HUDEP-2 (cell line): ENCODE data around the gene RBM25.

Experiments
- DNase-seq, 76 experiments: peaks; one replicate each; lab custom pipeline; 2025; ENCODE audit not compliant: unreplicated experiment in 76 of 76; lab: John Stamatoyannopoulos, UW

Gene RBM25

DNA sequence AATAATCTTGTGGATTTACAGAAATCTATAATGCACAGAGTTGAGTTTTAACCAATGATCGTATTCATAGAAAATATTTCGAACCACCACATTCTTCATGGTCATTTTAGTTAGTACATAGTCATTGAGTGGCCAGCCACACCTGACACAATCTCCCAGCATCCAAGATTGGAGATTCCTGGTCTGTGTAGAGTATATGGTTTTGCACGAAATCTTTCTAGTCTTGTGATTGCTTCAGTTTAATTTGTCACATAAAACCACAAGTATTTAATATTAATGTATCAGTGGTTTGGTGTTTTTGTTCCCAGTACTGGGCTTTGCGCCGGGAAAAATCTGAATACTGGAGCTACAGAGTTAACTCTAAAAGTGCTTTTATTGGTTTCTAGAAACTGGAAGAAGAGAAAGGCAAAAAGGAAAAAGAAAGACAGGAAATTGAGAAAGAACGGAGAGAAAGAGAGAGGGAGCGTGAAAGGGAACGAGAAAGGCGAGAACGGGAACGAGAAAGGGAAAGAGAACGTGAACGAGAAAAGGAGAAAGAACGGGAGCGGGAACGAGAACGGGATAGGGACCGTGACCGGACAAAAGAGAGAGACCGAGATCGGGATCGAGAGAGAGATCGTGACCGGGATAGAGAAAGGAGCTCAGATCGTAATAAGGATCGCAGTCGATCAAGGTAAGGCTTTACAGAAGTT lies 44.6 kb downstream of the RBM25 start:
- DNase-seq: no peak

DNA sequence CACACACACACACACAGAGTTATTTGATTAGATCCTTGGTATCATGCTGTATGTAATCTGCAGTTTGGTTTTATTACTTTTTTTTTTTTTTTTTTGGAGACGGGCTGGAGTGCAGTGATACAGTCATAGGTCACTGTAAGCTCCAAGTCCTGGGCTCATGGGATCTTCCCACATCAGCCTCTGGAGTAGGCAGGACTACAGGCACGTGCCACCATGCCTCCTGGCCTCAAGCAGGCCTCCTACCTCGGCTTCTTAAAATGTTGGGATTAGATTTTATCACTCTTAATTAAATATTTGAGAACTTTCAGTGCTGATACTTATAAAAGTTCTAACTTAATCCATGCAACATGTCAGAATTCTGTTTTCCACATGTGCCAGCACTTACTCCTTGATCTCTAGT lies 46.7 kb downstream of the RBM25 start:
- no peak for DNase-seq

DNA sequence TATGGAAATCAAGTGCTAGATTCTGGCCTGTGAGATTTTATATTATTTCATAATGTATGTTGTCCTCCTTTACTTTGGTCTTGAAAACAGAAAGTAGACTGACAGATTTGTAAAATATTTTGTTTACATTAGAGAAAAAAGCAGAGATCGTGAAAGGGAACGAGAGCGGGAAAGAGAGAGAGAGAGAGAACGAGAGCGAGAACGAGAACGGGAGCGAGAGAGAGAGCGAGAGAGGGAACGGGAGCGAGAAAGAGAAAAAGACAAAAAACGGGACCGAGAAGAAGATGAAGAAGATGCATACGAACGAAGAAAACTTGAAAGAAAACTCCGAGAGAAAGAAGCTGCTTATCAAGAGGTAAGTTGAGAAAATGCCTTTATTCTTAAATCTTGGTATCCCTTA lies 47.4 kb downstream of the RBM25 start:
- no peak for DNase-seq

DNA sequence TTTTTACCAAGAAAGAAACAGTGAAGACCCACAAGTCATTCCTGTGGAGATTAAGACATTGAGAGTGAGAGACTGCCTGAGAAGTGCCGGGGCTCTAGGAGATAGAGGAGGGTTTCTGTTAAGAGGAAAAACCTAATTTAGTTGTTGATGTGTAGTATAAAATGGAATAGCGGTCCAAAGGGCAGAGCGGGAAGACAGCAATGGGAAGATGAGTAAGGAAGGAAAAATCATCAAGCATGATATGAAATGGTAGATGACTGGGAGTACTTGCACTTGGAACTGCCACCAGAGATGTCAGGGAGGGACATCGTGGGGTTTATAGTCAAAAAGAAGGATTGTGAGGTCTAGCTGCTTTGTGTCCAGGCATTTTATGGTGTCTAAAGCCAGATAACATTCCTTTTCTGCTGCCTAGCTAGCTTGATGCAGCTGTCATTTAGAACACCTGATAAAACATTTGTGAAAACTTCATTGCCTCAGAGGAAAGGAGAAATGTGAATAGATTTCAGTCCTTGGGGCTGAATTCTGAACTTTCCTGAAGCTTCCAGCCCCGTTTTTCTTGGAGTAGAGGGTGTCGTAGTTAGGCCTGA lies 57.8 kb downstream of the RBM25 start:
- DNase-seq: no peak

DNA sequence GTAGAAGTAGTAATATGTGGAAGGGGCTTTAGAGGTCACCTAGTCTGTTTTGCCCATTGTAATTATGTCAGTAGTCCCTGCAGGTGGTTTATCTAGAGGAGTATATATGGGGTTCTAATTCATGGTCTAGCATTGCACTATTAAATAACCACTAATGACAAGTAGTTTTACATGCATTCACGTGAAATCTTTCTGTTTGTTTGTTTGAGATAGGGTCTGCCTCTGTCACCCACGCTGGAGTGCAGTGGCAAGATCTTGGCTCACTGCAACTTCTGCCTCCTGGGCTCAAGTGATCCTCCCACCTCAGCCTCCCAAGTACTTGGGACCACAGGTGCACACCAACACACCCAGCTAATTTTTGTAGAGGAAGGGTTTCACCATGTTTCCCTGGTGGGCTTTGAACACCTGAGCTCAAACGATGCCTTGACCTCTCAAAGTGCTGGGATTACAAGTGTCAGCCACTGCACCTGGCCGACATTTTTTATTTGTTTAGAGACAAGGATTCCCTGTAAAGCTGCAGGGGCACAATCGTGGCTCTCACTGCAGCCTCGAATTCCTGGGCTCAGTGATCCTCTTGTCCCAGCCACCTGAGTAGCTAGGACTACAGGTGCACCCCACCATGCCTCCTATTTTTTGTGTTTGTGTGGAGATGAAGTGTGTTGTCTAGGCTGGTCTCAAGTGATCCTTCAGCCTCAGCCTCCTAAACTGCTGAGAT lies 66.0 kb downstream of the RBM25 start:
- DNase-seq: no peak

DNA sequence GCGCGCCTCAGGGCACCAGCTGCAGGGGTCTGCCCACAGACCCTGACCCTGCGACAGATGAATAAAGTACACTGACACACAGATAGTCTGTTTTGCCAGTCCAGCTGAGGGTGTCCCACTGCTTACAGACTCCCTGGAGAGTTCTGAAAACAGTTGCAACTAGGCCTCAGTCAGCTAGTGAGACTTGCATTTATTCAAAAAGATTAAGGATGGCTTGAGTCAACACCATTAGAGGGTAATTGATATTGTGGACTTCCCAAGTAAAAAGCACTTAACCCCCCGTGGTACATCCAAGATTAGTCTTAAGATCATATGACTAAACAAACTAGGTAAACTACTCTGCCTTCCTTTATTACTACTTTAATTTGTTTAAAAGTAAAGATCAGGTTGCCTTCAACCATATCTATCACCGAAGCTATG lies 66.8 kb downstream of the RBM25 start:
- DNase-seq: no peak

DNA sequence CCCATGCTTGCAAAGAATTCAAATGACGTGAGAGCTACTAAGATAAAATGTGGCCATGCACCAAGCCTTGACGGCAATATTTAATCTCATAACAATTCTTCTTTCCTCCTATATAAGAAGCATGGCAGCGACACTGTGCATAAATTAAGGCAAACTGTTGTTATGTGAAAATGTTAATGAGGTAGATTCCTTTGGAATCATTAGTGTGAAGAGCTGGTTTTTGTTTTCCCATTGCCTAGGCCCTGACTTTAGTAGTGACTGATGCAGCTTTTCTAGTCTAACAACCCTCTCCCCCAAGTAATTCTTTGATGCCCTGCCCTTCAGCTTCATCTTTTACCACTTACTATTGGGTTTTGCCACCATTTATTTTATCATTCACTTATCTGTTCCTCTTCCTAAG lies 67.4 kb downstream of the RBM25 start:
- DNase-seq: no peak

DNA sequence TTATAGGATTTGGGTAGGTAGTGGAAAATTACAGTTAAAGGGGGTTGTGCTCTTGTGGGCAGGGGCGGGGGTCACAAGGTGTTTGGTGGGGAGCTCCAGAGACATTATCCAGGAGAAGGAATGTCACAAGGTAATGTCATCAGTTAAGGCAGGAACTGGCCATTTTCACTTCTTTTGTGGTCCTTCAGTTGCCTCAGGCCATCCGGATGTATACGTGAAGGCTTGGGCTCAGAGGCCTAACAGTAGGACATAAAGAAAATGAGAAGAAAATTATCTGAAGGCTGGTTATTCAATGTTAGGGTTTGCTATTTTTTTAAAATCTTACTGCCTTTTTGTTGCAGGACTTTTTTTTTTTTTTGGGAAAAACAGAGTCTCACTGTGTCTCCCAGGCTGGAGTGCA lies 75.5 kb downstream of the RBM25 start:
- DNase-seq: no peak

DNA sequence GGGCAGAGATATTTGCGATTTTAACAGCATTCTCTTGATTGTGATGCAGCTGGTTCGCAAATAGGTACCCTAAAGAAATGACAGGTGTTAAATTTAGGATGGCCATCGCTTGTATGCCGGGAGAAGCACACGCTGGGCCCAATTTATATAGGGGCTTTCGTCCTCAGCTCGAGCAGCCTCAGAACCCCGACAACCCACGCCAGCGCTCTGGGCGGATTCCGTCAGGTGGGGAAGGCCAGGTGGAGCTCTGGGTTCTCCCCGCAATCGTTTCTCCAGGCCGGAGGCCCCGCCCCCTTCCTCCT lies 77.7 kb downstream of the RBM25 start:
- no peak for DNase-seq

DNA sequence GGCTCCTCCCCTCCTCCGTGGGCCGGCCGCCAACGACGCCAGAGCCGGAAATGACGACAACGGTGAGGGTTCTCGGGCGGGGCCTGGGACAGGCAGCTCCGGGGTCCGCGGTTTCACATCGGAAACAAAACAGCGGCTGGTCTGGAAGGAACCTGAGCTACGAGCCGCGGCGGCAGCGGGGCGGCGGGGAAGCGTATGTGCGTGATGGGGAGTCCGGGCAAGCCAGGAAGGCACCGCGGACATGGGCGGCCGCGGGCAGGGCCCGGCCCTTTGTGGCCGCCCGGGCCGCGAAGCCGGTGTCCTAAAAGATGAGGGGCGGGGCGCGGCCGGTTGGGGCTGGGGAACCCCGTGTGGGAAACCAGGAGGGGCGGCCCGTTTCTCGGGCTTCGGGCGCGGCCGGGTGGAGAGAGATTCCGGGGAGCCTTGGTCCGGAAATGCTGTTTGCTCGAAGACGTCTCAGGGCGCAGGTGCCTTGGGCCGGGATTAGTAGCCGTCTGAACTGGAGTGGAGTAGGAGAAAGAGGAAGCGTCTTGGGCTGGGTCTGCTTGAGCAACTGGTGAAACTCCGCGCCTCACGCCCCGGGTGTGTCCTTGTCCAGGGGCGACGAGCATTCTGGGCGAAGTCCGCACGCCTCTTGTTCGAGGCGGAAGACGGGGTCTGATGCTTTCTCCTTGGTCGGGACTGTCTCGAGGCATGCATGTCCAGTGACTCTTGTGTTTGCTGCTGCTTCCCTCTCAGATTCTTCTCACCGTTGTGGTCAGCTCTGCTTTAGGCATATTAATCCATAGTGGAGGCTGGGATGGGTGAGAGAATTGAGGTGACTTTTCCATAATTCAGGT lies 78.3 kb downstream of the RBM25 start, which contains the start of gene PSEN1:
PSEN1 (plus strand) TSS at position 121 of the 839 bp plus-strand sequence. CDS start 11,513 bp downstream, outside the sequence.
- peak in 75 of 76 experiments; percentile 21 to 94 (median 87) for DNase-seq

DNA sequence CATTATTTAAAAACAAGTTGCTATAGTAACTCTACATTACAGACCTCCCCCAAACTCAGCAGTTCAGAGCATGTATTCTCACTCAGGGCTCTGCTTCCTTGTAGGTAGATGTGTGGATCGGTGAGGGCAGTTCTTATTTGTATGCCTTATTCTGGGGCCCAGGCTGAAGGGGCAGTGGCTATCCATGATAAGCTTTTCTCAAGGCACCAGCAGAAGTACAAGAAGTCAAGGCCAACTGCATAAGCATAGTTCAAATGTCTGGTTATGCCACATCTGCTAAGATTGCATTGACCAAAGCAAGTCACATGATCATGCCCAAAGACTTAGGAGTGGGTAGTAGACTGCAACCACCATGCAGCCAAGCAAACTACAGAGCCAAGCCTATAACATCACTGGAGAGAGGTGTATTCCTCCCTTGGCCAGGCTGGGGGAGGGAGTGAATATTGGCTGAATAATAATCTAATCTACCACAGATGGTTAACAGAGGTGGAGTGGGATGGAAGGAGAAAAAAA lies 82.5 kb downstream of the RBM25 start:
- DNase-seq: peak in 1 of 76 experiments; percentile 10

DNA sequence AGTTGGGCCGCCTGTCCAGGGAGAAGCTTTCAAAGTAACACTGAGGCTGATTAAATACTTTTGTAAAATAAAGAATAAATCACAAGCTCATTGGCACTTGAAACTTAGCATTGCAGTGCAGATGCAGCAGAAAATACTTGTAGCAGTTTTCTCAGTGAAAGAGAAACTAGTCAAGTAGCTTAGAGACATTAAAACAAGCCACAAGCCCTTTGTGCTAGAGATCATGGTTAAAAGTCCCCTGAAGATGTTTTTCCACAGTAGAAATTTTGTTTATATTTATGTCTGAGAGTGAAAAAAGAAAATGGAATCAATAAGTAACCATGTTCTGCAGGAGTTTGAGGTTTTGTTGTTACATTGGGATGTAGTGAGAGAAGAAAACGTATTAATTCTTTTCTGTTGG lies 83.9 kb downstream of the RBM25 start:
- DNase-seq: no peak

DNA sequence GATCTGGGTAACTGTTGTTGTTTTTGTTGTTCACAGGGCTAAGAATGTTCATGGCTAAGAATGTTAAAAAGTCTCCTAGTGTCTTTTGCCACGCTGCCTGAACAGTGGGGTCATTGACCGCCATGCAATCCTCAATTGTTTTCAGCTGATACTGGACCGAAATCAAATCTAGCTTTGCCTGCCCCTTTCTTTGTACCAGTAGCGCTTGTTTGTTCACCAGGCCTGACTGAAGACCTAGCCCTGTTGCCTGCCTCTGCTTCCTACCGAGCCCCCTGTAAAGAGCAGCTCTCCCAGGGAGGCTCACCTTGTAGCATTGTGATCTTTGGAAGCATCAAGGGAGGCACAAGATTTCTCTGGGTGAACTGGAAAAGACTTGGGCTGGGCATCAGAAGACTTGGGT lies 84.7 kb downstream of the RBM25 start:
- no peak for DNase-seq

DNA sequence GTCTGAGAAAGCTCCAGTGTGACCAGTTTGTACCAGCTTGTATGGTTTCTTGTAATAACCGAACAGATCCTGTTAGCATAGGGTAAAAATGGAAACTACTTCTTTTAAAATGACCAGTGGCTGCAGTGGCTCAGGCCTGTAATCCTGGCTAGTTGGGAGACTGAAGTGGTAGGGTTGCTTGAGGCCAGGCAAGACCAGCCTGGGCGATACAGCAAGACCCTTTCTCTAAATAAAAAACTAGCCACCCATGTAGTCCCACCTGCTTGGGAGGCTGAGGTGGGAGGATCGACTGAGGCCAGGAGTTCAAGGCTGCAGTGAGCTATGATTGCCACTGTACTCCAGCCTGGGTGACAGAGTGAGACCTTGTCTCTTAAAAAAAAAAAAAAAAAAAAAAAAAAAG lies 85.3 kb downstream of the RBM25 start:
- DNase-seq: no peak

DNA sequence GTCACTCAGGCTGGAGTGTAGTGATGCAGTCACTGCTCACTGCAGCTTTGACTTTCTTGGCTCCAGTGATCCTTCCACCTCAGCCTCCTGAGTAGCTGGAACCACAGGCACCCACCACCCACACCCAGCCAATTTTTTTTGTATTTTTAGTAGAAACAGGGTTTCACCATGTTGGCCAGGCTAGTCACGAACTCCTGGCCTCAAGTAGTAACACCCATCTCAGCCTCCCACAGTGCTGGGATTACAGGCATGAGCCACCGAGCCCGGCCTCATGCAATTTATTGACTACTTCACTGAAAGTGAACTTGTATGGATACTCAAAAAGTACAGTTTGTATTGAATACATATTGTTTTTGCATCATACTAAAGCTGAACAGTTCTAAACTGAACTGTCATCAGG lies 87.0 kb downstream of the RBM25 start:
- no peak for DNase-seq

DNA sequence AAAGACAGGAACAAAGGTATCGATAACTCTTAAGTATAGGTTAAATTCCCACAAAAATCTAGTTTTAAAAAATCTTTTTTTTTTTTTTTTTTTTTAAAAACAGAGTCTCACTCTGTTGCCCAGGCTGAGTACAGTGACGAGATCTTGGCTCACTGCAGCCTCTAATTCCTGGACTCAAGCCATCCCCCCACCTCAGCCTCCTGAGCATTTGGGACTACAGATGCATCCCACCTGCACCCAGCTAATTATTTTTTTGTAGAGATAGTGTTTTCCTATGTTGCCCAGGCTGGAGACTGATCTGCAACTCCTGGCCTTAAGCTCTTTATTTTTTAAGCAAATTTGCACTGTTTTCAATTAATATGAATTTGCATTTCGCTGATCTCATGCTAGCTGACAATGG lies 87.8 kb downstream of the RBM25 start:
- DNase-seq: no peak

DNA sequence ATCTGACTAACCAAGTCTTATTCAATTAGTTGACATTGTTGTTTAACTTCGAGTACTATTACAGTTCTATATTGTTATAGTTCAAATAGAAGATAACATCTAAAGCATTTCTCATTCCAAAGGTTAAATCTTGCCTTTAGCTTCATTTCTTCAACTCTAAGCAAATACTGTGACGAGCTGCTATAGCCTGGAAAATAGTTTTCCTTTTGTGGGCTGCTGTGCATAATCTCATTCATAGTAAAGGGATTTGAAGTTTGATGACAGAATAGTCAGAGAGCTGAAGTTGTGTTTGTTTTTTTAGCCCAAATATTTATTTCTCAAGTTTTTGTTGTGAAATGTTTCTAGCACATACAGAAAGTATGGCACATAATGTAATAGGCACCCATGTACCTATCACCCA lies 91.4 kb downstream of the RBM25 start:
- DNase-seq: no peak

DNA sequence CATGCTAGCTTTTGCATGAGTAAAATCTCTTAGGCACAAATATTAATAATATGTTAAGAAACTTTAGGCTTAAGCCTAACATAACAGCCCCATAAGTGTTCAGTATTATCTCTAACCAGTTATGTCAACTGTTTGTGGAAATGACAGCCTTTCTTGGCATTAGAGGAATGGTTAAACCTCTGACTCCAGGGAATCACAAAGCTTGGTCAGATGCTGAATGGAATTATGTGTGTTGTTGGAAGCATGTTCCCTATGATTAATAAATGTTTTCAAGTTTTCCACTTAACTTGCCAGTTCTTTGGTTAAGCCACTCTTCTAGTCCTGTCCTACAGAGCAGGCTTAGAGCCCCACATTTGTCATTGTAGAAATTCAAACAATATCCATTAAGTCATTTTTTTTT lies 94.9 kb downstream of the RBM25 start:
- DNase-seq: no peak

DNA sequence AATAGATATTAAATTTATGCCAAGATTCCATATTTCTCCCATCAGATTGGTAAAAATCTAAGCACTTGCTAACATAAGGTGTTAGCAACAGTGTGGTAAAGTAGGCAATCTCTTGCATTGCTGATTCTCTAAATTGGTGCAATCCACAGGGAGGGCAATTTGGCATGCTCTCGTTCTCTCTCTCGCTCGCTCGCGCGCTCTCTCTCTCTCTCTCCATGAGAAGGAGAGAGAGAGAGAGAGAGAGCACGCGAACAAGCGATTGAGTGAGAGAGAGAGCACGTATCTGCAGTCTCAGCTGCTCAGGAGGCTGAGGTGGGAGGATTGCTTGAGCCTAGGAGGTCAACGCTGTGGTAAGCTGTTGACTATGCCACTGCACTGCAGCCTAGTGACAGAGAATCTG lies 103.9 kb downstream of the RBM25 start:
- DNase-seq: no peak

DNA sequence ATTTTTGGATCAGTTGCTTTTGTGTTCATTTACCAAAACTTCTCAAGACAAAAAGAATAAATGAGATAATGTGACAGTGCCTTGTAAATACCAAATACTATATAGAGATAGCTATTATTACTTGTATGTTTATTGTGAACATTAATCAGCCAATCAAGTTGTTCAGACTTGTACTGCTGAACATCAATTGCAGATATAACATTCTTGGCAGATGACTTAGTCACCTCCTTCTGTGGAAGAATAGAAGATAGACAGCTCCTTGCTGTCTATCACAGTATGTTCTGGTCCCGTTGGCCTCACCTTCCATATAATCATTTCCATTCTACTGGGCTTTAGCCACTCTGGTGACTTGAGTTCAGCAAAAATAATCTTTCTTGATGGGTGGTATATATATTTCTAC lies 108.1 kb downstream of the RBM25 start:
- no peak for DNase-seq

DNA sequence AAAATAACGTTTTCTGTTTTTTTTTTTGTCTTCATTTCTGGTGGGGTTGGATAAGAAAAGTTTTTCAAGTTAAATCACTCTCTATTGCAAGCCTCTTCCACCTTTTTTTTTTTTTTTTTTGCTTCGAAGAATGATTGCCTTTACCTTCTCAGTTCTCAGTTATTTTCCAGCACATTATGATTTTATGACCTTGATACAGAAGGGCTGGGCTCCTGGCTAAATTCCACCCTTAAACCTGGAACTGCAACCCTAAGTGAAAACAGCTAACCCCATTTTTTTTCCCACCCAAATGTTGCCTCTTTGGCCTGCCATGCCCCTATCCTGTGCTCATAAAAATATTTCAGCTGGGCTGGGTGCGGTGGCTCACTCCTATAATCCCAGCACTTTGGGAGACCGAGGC lies 109.4 kb downstream of the RBM25 start:
- DNase-seq: no peak
